ENCODE measurements around the gene ADAM23. TPM values are rescaled to one million over a fixed set of nuclear protein-coding genes. Genes with fewer than 3 reads are reported as not detected.

Gene ADAM23
- total RNA-seq, 1 experiment from 2014 or later: 24.6 TPM

DNA sequence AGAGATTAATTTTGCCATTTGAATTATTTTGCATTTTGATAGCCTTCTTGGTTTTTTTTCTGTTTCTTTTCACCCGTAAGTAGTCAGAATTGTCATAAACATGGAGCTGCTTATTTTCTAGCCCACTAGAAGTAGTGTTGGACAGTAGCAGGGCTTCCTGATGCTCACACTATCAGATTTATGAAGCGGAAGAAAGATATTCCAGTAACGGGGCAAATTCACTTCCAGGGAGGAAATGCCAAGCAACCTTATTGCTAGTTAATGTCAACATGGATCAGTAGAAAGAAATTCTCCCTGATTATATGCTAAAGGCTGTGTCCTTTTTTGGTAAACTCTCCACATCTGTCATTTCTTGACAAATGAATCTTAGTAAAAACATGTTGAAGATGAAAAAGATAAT, 19.2 kb upstream of the ADAM23 start (continued):
- TF ChIP-seq, protein P1, sequence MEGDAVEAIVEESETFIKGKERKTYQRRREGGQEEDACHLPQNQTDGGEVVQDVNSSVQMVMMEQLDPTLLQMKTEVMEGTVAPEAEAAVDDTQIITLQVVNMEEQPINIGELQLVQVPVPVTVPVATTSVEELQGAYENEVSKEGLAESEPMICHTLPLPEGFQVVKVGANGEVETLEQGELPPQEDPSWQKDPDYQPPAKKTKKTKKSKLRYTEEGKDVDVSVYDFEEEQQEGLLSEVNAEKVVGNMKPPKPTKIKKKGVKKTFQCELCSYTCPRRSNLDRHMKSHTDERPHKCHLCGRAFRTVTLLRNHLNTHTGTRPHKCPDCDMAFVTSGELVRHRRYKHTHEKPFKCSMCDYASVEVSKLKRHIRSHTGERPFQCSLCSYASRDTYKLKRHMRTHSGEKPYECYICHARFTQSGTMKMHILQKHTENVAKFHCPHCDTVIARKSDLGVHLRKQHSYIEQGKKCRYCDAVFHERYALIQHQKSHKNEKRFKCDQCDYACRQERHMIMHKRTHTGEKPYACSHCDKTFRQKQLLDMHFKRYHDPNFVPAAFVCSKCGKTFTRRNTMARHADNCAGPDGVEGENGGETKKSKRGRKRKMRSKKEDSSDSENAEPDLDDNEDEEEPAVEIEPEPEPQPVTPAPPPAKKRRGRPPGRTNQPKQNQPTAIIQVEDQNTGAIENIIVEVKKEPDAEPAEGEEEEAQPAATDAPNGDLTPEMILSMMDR (IDR thresholded peaks at IDR 0.05): no peak
- no peak for TF ChIP-seq SOX15 (CRISPR knock-in tag; IDR thresholded peaks at IDR 0.05)
- TF ChIP-seq ZNF671 (CRISPR knock-in tag; IDR thresholded peaks at IDR 0.05): no peak
- TF ChIP-seq KAT7 (CRISPR knock-in tag; IDR thresholded peaks at IDR 0.05; ENCODE audit: borderline replicate concordance): no peak
- no peak for TF ChIP-seq NR1H2 (CRISPR knock-in tag; IDR thresholded peaks at IDR 0.05)
- TF ChIP-seq, protein P2, sequence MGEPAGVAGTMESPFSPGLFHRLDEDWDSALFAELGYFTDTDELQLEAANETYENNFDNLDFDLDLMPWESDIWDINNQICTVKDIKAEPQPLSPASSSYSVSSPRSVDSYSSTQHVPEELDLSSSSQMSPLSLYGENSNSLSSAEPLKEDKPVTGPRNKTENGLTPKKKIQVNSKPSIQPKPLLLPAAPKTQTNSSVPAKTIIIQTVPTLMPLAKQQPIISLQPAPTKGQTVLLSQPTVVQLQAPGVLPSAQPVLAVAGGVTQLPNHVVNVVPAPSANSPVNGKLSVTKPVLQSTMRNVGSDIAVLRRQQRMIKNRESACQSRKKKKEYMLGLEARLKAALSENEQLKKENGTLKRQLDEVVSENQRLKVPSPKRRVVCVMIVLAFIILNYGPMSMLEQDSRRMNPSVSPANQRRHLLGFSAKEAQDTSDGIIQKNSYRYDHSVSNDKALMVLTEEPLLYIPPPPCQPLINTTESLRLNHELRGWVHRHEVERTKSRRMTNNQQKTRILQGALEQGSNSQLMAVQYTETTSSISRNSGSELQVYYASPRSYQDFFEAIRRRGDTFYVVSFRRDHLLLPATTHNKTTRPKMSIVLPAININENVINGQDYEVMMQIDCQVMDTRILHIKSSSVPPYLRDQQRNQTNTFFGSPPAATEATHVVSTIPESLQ (CRISPR knock-in tag; IDR thresholded peaks at IDR 0.05): no peak
- no peak for TF ChIP-seq SMAD4 (CRISPR knock-in tag; IDR thresholded peaks at IDR 0.05)
- TF ChIP-seq, protein P3, sequence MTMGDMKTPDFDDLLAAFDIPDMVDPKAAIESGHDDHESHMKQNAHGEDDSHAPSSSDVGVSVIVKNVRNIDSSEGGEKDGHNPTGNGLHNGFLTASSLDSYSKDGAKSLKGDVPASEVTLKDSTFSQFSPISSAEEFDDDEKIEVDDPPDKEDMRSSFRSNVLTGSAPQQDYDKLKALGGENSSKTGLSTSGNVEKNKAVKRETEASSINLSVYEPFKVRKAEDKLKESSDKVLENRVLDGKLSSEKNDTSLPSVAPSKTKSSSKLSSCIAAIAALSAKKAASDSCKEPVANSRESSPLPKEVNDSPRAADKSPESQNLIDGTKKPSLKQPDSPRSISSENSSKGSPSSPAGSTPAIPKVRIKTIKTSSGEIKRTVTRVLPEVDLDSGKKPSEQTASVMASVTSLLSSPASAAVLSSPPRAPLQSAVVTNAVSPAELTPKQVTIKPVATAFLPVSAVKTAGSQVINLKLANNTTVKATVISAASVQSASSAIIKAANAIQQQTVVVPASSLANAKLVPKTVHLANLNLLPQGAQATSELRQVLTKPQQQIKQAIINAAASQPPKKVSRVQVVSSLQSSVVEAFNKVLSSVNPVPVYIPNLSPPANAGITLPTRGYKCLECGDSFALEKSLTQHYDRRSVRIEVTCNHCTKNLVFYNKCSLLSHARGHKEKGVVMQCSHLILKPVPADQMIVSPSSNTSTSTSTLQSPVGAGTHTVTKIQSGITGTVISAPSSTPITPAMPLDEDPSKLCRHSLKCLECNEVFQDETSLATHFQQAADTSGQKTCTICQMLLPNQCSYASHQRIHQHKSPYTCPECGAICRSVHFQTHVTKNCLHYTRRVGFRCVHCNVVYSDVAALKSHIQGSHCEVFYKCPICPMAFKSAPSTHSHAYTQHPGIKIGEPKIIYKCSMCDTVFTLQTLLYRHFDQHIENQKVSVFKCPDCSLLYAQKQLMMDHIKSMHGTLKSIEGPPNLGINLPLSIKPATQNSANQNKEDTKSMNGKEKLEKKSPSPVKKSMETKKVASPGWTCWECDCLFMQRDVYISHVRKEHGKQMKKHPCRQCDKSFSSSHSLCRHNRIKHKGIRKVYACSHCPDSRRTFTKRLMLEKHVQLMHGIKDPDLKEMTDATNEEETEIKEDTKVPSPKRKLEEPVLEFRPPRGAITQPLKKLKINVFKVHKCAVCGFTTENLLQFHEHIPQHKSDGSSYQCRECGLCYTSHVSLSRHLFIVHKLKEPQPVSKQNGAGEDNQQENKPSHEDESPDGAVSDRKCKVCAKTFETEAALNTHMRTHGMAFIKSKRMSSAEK (CRISPR knock-in tag; IDR thresholded peaks at IDR 0.05; ENCODE audit: borderline replicate concordance): no peak

DNA sequence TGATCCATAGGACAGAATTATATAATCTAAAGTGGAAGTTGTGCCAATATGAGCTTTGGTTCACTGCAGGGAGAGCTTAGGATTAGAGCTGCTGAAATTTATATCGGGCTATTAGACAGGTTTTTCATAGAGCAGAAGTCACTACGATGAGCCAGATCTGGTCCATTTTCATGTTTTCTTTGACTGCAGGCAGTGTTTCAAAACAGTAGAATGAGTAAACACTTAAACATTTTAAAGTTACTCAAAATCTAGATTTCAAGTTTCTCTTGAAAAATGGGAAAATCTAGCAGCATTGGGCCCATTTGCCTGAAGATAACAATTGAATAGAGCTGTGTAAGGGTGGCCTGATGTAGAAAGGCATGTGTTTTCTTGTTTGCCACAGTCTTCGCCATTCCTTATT, 14.5 kb upstream of the ADAM23 start:
- Mint-ChIP-seq H3K4me3 (no peak overlapping the region), H3K36me3 (no peaks in the 10 kb centered on the region), H3K27me3 (ENCODE audit: low read depth) (no peaks in the 10 kb centered on the region), H3K27ac (no peak overlapping the region), H3K4me1 (no peaks in the 10 kb centered on the region), H3K9me3 (no peaks in the 10 kb centered on the region)
- no peak for DNase-seq (ENCODE audit: low spot score)
- TF ChIP-seq HMGA2 (CRISPR knock-in tag; IDR thresholded peaks at IDR 0.05) (no peak), MYBL2 (CRISPR knock-in tag; IDR thresholded peaks at IDR 0.05) (no peak), NR1H2 (CRISPR knock-in tag; IDR thresholded peaks at IDR 0.05) (no peak), ZNF138 (CRISPR knock-in tag; conservative IDR thresholded peaks at IDR 0.05) (no peak)
- CTCF ChIA-PET: no interaction called here
- POLR2A ChIA-PET: no interaction called here
- no peak for ATAC-seq

DNA sequence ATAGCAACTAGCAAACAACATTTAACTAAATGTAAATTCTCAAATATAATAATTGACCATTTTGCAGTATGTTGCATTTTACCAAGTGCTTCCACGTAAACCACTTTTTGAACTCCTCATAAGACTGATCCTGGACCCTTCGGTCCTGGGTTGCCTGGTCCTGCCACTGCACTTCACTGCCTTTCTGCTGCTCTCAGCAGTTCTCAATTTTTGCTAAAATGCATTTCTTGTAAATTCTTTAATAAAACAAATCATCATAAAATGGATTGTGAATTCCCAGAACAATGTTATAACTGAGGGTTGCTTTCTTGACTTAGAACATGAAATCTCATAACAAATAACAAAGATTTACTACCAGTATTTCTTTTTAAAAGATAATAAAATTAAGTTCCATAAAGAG, 12.9 kb upstream of the ADAM23 start:
- ATAC-seq (no peak), DNase-seq (ENCODE audit: low spot score) (no peak)
- Mint-ChIP-seq H3K9me3 (no peaks in the 10 kb centered on the region), H3K4me3 (no peak overlapping the region), H3K36me3 (no peaks in the 10 kb centered on the region), H3K27ac (no peak overlapping the region), H3K4me1 (no peaks in the 10 kb centered on the region), H3K27me3 (ENCODE audit: low read depth) (no peaks in the 10 kb centered on the region)
- ChIA-PET POLR2A (no interaction called here), CTCF (no interaction called here)
- TF ChIP-seq, protein P4, sequence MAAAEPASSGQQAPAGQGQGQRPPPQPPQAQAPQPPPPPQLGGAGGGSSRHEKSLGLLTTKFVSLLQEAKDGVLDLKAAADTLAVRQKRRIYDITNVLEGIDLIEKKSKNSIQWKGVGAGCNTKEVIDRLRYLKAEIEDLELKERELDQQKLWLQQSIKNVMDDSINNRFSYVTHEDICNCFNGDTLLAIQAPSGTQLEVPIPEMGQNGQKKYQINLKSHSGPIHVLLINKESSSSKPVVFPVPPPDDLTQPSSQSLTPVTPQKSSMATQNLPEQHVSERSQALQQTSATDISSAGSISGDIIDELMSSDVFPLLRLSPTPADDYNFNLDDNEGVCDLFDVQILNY (CRISPR knock-in tag; IDR thresholded peaks at IDR 0.05): no peak
- TF ChIP-seq, protein P5, sequence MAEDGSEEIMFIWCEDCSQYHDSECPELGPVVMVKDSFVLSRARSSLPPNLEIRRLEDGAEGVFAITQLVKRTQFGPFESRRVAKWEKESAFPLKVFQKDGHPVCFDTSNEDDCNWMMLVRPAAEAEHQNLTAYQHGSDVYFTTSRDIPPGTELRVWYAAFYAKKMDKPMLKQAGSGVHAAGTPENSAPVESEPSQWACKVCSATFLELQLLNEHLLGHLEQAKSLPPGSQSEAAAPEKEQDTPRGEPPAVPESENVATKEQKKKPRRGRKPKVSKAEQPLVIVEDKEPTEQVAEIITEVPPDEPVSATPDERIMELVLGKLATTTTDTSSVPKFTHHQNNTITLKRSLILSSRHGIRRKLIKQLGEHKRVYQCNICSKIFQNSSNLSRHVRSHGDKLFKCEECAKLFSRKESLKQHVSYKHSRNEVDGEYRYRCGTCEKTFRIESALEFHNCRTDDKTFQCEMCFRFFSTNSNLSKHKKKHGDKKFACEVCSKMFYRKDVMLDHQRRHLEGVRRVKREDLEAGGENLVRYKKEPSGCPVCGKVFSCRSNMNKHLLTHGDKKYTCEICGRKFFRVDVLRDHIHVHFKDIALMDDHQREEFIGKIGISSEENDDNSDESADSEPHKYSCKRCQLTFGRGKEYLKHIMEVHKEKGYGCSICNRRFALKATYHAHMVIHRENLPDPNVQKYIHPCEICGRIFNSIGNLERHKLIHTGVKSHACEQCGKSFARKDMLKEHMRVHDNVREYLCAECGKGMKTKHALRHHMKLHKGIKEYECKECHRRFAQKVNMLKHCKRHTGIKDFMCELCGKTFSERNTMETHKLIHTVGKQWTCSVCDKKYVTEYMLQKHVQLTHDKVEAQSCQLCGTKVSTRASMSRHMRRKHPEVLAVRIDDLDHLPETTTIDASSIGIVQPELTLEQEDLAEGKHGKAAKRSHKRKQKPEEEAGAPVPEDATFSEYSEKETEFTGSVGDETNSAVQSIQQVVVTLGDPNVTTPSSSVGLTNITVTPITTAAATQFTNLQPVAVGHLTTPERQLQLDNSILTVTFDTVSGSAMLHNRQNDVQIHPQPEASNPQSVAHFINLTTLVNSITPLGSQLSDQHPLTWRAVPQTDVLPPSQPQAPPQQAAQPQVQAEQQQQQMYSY (CRISPR knock-in tag; IDR thresholded peaks at IDR 0.05): no peak
- TF ChIP-seq NR3C1 (CRISPR knock-in tag; conservative IDR thresholded peaks at IDR 0.05; ENCODE audit: low read depth) (no peak), JUN (CRISPR knock-in tag; IDR thresholded peaks at IDR 0.05) (no peak), NFATC4 (CRISPR knock-in tag; IDR thresholded peaks at IDR 0.05) (no peak)
- TF ChIP-seq, protein P3 (CRISPR knock-in tag; IDR thresholded peaks at IDR 0.05; ENCODE audit: borderline replicate concordance): no peak

All from WTC11 (cell line).